ENCODE measurements around the gene PAK5. TPM values are rescaled to one million over a fixed set of nuclear protein-coding genes. Genes with fewer than 3 reads are reported as not detected.

PAK5 gene
- total and polyA plus RNA-seq, 2 experiments from 2014 or later = 0.57 to 1.1 TPM

GRCh38 chr20:9742821-9743220, 96.1 kb downstream of the PAK5 start:
- H3K4me3 ChIP-seq = no peak overlapping the region
- Mint-ChIP-seq H3K9me3 (peaks cover 2% of the 10 kb centered on the region; the same call in 1 of the 3 replicates), H3K27me3 (ENCODE audit: insufficient read depth, low read depth, poor library complexity) (no peaks in the 10 kb centered on the region), H3K4me3 (no peak overlapping the region), H3K36me3 (ENCODE audit: low read depth) (no peaks in the 10 kb centered on the region), H3K4me1 (no peaks in the 10 kb centered on the region), H3K27ac (no peak overlapping the region)
- TF ChIP-seq NANOG (IDR thresholded peaks at IDR 0.05; ENCODE audit: borderline replicate concordance) (no peak), ZNF114 (CRISPR knock-in tag; IDR thresholded peaks at IDR 0.05) (no peak), EZH2phosphoT487 (IDR thresholded peaks at IDR 0.05; ENCODE audit: unreplicated experiment) (no peak), CTCF (conservative IDR thresholded peaks at IDR 0.05; ENCODE audit: low read depth in 2 of 2) (no peak), ZNF331 (CRISPR knock-in tag; IDR thresholded peaks at IDR 0.05; ENCODE audit: low read depth) (no peak)
- TF ChIP-seq, protein P1, sequence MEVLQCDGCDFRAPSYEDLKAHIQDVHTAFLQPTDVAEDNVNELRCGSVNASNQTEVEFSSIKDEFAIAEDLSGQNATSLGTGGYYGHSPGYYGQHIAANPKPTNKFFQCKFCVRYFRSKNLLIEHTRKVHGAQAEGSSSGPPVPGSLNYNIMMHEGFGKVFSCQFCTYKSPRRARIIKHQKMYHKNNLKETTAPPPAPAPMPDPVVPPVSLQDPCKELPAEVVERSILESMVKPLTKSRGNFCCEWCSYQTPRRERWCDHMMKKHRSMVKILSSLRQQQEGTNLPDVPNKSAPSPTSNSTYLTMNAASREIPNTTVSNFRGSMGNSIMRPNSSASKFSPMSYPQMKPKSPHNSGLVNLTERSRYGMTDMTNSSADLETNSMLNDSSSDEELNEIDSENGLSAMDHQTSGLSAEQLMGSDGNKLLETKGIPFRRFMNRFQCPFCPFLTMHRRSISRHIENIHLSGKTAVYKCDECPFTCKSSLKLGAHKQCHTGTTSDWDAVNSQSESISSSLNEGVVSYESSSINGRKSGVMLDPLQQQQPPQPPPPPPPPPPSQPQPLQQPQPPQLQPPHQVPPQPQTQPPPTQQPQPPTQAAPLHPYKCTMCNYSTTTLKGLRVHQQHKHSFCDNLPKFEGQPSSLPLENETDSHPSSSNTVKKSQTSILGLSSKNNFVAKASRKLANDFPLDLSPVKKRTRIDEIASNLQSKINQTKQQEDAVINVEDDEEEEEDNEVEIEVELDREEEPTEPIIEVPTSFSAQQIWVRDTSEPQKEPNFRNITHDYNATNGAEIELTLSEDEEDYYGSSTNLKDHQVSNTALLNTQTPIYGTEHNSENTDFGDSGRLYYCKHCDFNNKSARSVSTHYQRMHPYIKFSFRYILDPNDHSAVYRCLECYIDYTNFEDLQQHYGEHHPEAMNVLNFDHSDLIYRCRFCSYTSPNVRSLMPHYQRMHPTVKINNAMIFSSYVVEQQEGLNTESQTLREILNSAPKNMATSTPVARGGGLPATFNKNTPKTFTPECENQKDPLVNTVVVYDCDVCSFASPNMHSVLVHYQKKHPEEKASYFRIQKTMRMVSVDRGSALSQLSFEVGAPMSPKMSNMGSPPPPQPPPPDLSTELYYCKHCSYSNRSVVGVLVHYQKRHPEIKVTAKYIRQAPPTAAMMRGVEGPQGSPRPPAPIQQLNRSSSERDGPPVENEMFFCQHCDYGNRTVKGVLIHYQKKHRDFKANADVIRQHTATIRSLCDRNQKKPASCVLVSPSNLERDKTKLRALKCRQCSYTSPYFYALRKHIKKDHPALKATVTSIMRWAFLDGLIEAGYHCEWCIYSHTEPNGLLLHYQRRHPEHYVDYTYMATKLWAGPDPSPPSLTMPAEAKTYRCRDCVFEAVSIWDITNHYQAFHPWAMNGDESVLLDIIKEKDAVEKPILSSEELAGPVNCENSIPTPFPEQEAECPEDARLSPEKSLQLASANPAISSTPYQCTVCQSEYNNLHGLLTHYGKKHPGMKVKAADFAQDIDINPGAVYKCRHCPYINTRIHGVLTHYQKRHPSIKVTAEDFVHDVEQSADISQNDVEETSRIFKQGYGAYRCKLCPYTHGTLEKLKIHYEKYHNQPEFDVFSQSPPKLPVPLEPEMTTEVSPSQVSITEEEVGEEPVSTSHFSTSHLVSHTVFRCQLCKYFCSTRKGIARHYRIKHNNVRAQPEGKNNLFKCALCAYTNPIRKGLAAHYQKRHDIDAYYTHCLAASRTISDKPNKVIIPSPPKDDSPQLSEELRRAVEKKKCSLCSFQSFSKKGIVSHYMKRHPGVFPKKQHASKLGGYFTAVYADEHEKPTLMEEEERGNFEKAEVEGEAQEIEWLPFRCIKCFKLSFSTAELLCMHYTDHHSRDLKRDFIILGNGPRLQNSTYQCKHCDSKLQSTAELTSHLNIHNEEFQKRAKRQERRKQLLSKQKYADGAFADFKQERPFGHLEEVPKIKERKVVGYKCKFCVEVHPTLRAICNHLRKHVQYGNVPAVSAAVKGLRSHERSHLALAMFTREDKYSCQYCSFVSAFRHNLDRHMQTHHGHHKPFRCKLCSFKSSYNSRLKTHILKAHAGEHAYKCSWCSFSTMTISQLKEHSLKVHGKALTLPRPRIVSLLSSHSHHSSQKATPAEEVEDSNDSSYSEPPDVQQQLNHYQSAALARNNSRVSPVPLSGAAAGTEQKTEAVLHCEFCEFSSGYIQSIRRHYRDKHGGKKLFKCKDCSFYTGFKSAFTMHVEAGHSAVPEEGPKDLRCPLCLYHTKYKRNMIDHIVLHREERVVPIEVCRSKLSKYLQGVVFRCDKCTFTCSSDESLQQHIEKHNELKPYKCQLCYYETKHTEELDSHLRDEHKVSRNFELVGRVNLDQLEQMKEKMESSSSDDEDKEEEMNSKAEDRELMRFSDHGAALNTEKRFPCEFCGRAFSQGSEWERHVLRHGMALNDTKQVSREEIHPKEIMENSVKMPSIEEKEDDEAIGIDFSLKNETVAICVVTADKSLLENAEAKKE (CRISPR knock-in tag; IDR thresholded peaks at IDR 0.05) = no peak
- no peak overlapping the region for H3K4me2 ChIP-seq
- peaks cover 5% of the 10 kb centered on the region for H3K9me2 ChIP-seq (ENCODE audit: insufficient read depth)
- no peaks in the 10 kb centered on the region for H3K36me3 ChIP-seq (ENCODE audit: insufficient read depth)
- no peaks in the 10 kb centered on the region for H3F3A ChIP-seq (replicated peaks; ENCODE audit: low read depth)
- no peaks in the 10 kb centered on the region for H3K27me3 ChIP-seq (ENCODE audit: insufficient read depth)
- H4K20me1 ChIP-seq (replicated peaks; ENCODE audit: insufficient read depth) = no peaks in the 10 kb centered on the region
- no peaks in the 10 kb centered on the region for H3K79me2 ChIP-seq (replicated peaks; ENCODE audit: insufficient read depth)
- no peak for DNase-seq (ENCODE audit: low spot score)
- no peak overlapping the region for H3K27ac ChIP-seq (ENCODE audit: low read depth)
- no peak for ATAC-seq
- H2AFZ ChIP-seq = no peak overlapping the region
- H3K4me1 ChIP-seq (ENCODE audit: insufficient read depth) = no peaks in the 10 kb centered on the region
